HepG2 (cell line): ENCODE results near the gene HMBS. TPM values are rescaled to one million over a fixed set of nuclear protein-coding genes. Genes with fewer than 3 reads are reported as not detected.
A peak's percentile ranks its signal among the peaks of the same experiment; 100 is the strongest.

Experiments
- CBFB ChIP-seq: sonication (generic); formaldehyde crosslinking; IDR thresholded peaks from 2 replicates; pipeline ENCODE4 v1.4.0; 2020; ENCODE audit warnings: missing genetic modification reagents
- CREM ChIP-seq, 2 experiments: sonication (generic) in 1 of 2; formaldehyde crosslinking in 1 of 2; IDR thresholded peaks; 2 replicates each; pipeline versions ENCODE4 v1.4.0 to v1.6.1; 2016 to 2020; ENCODE audit warnings: antibody characterized with exemption in 1 of 2, mild to moderate bottlenecking in 1 of 2, missing genetic modification reagents in 1 of 2
- DNMT1 ChIP-seq: sonication (generic); formaldehyde crosslinking; IDR thresholded peaks from 2 replicates; pipeline ENCODE4 v1.5.1; 2020; ENCODE audit warnings: mild to moderate bottlenecking, missing genetic modification reagents
- EEA1 ChIP-seq: sonication (generic); formaldehyde crosslinking; IDR thresholded peaks from 2 replicates; pipeline ENCODE4 v1.5.1; 2020; ENCODE audit warnings: mild to moderate bottlenecking, missing genetic modification reagents, borderline replicate concordance
- POGZ ChIP-seq: sonication (generic); formaldehyde crosslinking; IDR thresholded peaks from 2 replicates; pipeline ENCODE4 v1.4.0; 2020; ENCODE audit warnings: mild to moderate bottlenecking, missing genetic modification reagents
- SETDB1 ChIP-seq: sonication (generic); formaldehyde crosslinking; IDR thresholded peaks from 2 replicates; pipeline ENCODE4 v1.5.1; 2020; ENCODE audit warnings: missing genetic modification reagents, mild to moderate bottlenecking, borderline replicate concordance
- SIX1 ChIP-seq: sonication (generic); formaldehyde crosslinking; IDR thresholded peaks from 2 replicates; pipeline ENCODE4 v1.4.0; 2020; ENCODE audit warnings: missing genetic modification reagents, borderline replicate concordance
- SMAD1 ChIP-seq: sonication (generic); formaldehyde crosslinking; IDR thresholded peaks from 2 replicates; pipeline ENCODE4 v1.4.0; 2020; ENCODE audit warnings: missing genetic modification reagents, low read depth, mild to moderate bottlenecking, borderline replicate concordance
- SNAI1 ChIP-seq: sonication (generic); formaldehyde crosslinking; IDR thresholded peaks from 2 replicates; pipeline ENCODE4 v1.5.0; 2020; ENCODE audit warnings: mild to moderate bottlenecking, missing genetic modification reagents, borderline replicate concordance
- SNAPC2 ChIP-seq: sonication (generic); formaldehyde crosslinking; IDR thresholded peaks from 2 replicates; pipeline ENCODE4 v1.8.1; 2022; ENCODE audit warnings: mild to moderate bottlenecking, missing genetic modification reagents
- SRY ChIP-seq: sonication (generic); formaldehyde crosslinking; IDR thresholded peaks from 2 replicates; pipeline ENCODE4 v1.8.0; 2022; ENCODE audit warnings: mild to moderate bottlenecking, missing genetic modification reagents
- ZNF264 ChIP-seq: sonication (generic); formaldehyde crosslinking; IDR thresholded peaks from 2 replicates; pipeline ENCODE4 v1.4.0; 2020; ENCODE audit warnings: missing genetic modification reagents
- ZNF333 ChIP-seq: sonication (generic); formaldehyde crosslinking; IDR thresholded peaks from 2 replicates; pipeline ENCODE4 v1.4.0; 2020; ENCODE audit warnings: mild to moderate bottlenecking, missing genetic modification reagents, borderline replicate concordance
- ZNF343 ChIP-seq: sonication (generic); formaldehyde crosslinking; IDR thresholded peaks from 2 replicates; pipeline ENCODE4 v1.4.0; 2020; ENCODE audit warnings: mild to moderate bottlenecking, missing genetic modification reagents
- ZNF354B ChIP-seq: sonication (generic); formaldehyde crosslinking; IDR thresholded peaks from 2 replicates; pipeline ENCODE4 v1.8.0; 2022; ENCODE audit warnings: mild to moderate bottlenecking, missing genetic modification reagents
- polyA plus RNA-seq, 8 experiments: library from polyadenylated mRNA; depleted of rRNA in 3 of 8; stranded (reverse) in 7 of 8; unstranded in 1 of 8; fragments of >200 nt; fragmentation: Illumina TruSeq in 4 of 8; extraction: Trizol in 4 of 8; gene quantifications; 2 replicates each; pipeline versions ENCODE4 v1.2.1 to v1.2.3, GENCODE V29; 2011 to 2016; ENCODE audit warnings: low read depth in 4 of 8, missing spikeins in 1 of 8, mixed read lengths in 1 of 8; ENCODE audit not compliant: insufficient read depth in 1 of 8
- total RNA-seq, 5 experiments: library from RNA; depleted of rRNA; stranded (reverse); fragments of >200 nt; fragmentation: Illumina TruSeq; extraction: Trizol; gene quantifications; 2 replicates each; pipeline ENCODE4 v1.2.3, GENCODE V29; 2016; ENCODE audit warnings: low read depth in 1 of 5
- TF ChIP-seq, protein P1 (sequence below): sonication (generic); formaldehyde crosslinking; IDR thresholded peaks from 2 replicates; pipeline ENCODE4 v1.4.0; 2020; ENCODE audit warnings: missing genetic modification reagents
- TF ChIP-seq, protein P2 (sequence below): sonication (generic); formaldehyde crosslinking; IDR thresholded peaks from 2 replicates; pipeline ENCODE4 v1.5.0; 2020; ENCODE audit warnings: missing genetic modification reagents
- TF ChIP-seq, protein P3 (sequence below): IDR thresholded peaks from 2 replicates; pipeline ENCODE4 v1.6.1; 2016
- TF ChIP-seq, protein P4 (sequence below): sonication (generic); formaldehyde crosslinking; IDR thresholded peaks from 2 replicates; pipeline ENCODE4 v1.8.0; 2022; ENCODE audit warnings: low read depth, missing genetic modification reagents

HMBS gene
- total and polyA plus RNA-seq, 2 of the 13 experiments (the other 11 are each of a cell fraction or from before 2014, with no cell fraction given), result 9.4 to 46.9 TPM

DNA sequence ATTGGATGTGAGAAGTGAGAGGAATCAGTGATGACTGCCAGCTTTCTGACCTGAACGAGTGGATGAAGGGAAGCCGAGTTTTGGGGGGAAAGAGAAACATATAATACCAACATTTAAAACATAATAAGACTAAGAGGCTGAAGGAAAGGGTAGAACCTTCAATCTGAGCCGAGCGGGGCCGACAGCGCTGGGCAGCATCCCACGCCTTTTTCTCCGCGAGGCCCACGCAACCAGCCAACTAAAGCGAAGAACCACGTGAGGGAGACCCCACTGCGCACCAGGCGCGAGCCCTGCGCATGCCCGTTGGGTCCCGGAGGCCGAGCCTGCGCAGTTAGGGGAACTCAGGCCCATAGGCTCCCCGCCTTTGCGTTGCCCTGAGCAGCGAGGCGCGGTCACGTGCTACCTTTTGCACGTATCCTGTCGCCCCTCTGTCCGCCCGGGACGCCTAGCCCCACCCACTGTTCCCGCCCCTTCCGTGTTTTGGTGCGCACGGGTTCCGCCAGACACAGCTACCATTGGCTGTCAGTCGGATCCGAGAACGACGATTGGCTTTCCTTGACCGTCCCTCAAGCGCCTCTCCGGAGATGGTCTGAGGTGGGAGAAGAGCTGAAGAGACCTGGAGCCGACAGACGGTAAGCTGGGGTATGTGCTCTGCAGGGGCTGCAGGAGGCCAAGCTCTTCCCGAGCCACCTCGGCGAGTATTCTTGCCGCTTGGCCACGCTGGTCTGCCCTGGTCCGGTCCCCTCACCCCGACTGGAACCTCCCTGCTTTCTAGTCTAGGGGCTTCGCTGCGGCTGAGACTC lies 36.5 kb downstream of the HMBS start, which contains the start of gene HINFP (continued):
- TF ChIP-seq, protein P1, sequence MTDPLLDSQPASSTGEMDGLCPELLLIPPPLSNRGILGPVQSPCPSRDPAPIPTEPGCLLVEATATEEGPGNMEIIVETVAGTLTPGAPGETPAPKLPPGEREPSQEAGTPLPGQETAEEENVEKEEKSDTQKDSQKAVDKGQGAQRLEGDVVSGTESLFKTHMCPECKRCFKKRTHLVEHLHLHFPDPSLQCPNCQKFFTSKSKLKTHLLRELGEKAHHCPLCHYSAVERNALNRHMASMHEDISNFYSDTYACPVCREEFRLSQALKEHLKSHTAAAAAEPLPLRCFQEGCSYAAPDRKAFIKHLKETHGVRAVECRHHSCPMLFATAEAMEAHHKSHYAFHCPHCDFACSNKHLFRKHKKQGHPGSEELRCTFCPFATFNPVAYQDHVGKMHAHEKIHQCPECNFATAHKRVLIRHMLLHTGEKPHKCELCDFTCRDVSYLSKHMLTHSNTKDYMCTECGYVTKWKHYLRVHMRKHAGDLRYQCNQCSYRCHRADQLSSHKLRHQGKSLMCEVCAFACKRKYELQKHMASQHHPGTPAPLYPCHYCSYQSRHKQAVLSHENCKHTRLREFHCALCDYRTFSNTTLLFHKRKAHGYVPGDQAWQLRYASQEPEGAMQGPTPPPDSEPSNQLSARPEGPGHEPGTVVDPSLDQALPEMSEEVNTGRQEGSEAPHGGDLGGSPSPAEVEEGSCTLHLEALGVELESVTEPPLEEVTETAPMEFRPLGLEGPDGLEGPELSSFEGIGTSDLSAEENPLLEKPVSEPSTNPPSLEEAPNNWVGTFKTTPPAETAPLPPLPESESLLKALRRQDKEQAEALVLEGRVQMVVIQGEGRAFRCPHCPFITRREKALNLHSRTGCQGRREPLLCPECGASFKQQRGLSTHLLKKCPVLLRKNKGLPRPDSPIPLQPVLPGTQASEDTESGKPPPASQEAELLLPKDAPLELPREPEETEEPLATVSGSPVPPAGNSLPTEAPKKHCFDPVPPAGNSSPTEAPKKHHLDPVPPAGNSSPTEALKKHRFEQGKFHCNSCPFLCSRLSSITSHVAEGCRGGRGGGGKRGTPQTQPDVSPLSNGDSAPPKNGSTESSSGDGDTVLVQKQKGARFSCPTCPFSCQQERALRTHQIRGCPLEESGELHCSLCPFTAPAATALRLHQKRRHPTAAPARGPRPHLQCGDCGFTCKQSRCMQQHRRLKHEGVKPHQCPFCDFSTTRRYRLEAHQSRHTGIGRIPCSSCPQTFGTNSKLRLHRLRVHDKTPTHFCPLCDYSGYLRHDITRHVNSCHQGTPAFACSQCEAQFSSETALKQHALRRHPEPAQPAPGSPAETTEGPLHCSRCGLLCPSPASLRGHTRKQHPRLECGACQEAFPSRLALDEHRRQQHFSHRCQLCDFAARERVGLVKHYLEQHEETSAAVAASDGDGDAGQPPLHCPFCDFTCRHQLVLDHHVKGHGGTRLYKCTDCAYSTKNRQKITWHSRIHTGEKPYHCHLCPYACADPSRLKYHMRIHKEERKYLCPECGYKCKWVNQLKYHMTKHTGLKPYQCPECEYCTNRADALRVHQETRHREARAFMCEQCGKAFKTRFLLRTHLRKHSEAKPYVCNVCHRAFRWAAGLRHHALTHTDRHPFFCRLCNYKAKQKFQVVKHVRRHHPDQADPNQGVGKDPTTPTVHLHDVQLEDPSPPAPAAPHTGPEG (CRISPR knock-in tag), result peak; percentile 71; the same call in 1 of the 2 replicates
- TF ChIP-seq ZNF264 (CRISPR knock-in tag) (no peak; the same call in 1 of the 2 replicates), SNAI1 (CRISPR knock-in tag) (no peak), ZNF354B (CRISPR knock-in tag) (peak; percentile 76; the same call in 1 of the 2 replicates), SIX1 (no peak), CREM (IDR thresholded peaks at IDR 0.05) (peak; percentile 76), CREM (CRISPR knock-in tag; IDR thresholded peaks at IDR 0.05) (no peak), ZNF343 (CRISPR knock-in tag) (peak; percentile 64; the same call in 1 of the 2 replicates), SNAPC2 (CRISPR knock-in tag) (peak; percentile 94), CBFB (CRISPR knock-in tag) (no peak), SMAD1 (CRISPR knock-in tag) (no peak), ZNF333 (no peak), EEA1 (CRISPR knock-in tag) (peak; percentile 72; the same call in 1 of the 2 replicates), POGZ (CRISPR knock-in tag) (no peak; the same call in 1 of the 2 replicates), SRY (peak; percentile 81; the same call in 1 of the 2 replicates), DNMT1 (CRISPR knock-in tag) (no peak), SETDB1 (CRISPR knock-in tag) (no peak)
- TF ChIP-seq, protein P2, sequence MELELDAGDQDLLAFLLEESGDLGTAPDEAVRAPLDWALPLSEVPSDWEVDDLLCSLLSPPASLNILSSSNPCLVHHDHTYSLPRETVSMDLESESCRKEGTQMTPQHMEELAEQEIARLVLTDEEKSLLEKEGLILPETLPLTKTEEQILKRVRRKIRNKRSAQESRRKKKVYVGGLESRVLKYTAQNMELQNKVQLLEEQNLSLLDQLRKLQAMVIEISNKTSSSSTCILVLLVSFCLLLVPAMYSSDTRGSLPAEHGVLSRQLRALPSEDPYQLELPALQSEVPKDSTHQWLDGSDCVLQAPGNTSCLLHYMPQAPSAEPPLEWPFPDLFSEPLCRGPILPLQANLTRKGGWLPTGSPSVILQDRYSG (CRISPR knock-in tag), result no peak
- TF ChIP-seq, protein P3, sequence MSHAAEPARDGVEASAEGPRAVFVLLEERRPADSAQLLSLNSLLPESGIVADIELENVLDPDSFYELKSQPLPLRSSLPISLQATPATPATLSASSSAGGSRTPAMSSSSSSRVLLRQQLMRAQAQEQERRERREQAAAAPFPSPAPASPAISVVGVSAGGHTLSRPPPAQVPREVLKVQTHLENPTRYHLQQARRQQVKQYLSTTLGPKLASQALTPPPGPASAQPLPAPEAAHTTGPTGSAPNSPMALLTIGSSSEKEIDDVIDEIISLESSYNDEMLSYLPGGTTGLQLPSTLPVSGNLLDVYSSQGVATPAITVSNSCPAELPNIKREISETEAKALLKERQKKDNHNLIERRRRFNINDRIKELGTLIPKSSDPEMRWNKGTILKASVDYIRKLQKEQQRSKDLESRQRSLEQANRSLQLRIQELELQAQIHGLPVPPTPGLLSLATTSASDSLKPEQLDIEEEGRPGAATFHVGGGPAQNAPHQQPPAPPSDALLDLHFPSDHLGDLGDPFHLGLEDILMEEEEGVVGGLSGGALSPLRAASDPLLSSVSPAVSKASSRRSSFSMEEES (CRISPR knock-in tag), result peak; percentile 92
- TF ChIP-seq, protein P4, sequence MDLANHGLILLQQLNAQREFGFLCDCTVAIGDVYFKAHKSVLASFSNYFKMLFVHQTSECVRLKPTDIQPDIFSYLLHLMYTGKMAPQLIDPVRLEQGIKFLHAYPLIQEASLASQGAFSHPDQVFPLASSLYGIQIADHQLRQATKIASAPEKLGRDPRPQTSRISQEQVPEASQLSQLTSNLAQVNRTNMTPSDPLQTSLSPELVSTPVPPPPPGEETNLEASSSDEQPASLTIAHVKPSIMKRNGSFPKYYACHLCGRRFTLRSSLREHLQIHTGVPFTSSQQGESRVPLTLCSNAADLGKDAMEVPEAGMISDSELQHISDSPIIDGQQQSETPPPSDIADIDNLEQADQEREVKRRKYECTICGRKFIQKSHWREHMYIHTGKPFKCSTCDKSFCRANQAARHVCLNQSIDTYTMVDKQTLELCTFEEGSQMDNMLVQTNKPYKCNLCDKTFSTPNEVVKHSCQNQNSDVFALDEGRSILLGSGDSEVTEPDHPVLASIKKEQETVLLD (CRISPR knock-in tag), result no peak
